C4-2B (cell line): ENCODE results near the gene HAND1.

Experiments used
- CTCF ChIP-seq: fragments of 450-650 bp; conservative IDR thresholded peaks from 2 replicates; pipeline ENCODE4 v1.5.1; 2017; ENCODE audit warnings: mild to moderate bottlenecking
- ZFX ChIP-seq: fragments of 450-650 bp; IDR thresholded peaks from 2 replicates; pipeline ENCODE4 v1.6.1; 2017

- TF ChIP-seq CTCF (no peak), ZFX (no peak)
These were observed 49.8 kb downstream of the HAND1 start for GRCh38 chr5:154428208-154428607.
